Measurements from ENCODE around the gene IDUA.
"Not testable (repeated sequence)": the region's sequence is repeated elsewhere in the genome, so short reads cannot be mapped to it uniquely, and the experiment has no call there.

IDUA gene

DNA sequence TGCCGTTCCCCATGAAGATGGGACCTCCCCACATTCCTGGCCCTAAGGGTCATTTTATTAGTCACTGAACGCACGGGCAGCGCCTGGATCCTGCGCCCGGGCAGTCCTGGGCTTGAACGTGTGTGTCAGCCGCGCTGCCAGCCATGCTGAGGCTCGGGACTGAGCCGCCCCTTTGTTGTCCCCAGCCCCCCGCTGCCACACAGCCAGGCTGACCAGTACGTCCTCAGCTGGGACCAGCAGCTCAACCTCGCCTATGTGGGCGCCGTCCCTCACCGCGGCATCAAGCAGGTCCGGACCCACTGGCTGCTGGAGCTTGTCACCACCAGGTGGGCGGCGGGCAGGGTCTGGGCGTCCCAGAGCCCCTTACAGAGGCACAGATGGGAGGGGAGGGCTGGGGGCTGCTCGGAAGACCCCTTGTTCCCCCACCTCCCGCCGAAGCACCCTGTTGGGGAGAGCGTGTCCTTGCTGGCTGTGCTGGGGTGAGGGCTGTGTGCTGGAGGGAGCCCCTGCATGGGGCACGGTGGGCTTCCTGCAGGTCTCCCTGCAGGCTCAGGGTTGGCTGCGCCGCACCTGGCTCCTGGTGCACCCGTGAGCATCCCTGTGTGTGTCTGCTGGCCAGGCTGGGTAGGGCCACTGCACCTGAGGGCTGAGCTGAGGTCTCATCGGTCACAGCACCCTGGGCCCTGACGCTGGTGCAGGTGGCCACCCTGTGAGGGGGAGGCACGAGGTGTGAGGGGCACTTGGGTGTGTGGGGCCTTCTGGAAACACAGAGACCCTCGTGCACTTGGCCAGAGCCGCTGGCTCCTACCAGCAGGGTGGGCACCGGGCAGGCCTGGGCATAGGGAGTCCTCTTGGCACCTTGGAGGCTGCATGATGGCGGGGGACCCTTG lies 1.0 kb downstream of the IDUA start:
- DNase-seq (ENCODE audit: low read depth): peak; percentile 37

- DNase-seq (ENCODE audit: low read depth): no peak
Measured at GRCh38 chr4:988726-989721, 2.2 kb downstream of the IDUA start.

- DNase-seq (ENCODE audit: low read depth): no peak
Measured at GRCh38 chr4:989722-990471, 3.1 kb downstream of the IDUA start.

DNA sequence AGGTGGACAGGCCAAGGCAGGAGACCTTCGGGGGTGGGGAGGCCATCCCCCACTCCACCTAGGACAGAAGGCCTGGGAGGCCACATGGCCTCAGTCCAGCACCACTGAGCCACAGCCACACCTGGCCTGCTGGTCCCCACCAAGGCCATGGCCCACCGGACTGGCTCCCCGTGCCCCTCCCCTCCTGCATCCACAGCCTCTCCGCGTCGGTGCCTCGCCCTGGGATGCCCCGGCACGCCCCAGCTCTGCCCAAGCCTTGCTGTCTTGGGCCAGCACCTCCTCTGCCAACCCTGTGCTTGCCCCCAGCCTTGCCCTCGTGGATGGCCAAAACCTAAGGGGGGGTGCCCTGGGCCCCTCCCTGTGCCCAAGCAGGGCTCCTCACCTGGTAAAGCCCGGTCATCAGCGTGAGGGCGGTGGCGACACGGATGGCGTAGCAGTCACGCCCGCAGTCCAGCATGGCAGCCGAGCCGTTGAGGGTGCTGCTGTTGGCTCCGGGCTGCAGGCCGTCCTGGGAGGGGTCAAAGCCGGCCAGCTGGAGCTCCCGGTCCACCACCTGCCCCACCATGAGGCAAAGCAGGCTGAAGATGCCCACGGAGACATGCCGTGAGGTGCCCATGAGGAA lies 4.0 kb downstream of the IDUA start:
- no peak for DNase-seq (ENCODE audit: low read depth)

- no peak for DNase-seq (ENCODE audit: low read depth)
Measured at GRCh38 chr4:991451-992296, 4.8 kb downstream of the IDUA start.

DNA sequence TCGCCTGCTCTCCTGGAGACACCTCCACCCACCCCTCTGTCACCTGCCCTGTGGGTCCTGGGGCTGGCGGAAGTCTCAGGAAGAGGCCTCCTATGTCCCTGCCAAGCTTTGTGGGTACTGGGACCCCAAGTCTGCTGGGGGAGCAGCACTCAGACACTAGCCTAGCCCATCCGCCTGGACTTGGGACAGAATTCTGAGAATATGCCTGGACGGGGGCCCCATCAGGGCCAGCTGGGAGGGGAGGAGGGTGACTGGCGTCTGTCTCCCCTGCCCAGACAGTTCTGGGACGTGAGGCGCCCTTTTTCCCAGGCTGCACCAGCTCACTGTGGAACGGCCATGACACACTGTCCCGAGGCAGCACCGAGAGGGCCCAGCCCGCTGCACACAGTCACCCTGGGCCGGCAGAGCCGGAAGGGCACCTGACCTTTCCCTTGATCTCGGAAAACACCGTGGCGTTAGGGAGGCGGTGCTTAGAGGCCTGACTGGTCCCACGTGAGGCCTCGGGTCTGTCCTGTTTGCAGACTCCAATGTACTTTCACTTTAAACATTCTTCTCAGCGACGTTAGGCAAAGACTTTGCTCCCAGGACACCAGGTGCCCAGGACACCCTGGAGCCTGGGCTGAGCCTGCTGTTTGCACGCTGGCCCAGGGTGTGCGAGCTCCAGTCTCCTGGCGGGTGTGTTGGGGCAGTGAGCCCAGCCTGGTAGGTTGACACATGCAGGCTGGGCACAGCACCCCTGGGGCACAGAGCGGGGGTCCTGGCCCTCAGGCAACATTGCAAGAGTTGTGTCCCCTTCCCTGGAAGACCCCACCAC lies 5.7 kb downstream of the IDUA start:
- DNase-seq (ENCODE audit: low read depth): no peak

- no peak for DNase-seq (ENCODE audit: low read depth)
Measured at GRCh38 chr4:993111-994029, 6.5 kb downstream of the IDUA start, which contains the start of gene SLC26A1. TSS of gene SLC26A1 (minus strand) at chr4:993404. CDS start at chr4:991703, 1,701 bp downstream.

DNA sequence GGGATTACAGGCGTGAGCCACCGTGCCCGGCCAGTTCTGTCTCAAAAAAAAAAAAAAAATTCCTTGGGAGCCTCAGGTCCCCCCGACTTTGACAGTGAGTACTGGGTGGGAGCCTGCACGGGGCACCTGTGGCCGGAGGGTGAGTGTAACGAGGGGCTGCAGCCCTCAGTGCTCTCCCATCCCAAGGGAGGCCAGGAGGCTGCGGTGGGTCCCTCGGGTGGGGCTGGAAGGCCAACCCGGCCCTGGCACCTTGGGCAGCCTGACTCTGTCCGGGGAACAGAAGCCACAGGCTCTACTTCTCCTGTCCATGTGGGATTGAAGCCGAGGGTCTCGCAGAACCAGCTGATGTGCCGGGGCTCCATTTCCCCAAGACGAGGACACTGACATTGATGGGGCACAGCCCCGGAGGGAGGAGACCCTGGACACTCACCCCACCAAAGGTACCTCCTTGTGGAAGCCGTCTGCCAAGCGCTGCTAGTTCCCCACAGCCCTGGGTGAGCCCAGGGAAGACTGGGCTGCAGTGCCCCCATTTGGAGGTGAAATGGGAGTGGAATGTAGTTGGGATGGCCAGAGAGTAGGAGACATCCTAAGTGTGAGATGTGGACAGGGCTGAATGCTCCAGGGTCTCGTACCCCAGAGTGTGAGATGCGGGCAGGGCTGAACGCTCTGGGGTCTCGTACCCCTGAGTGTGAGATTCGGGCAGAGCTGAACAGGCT lies 8.6 kb downstream of the IDUA start:
- DNase-seq (ENCODE audit: low read depth): no peak

- no peak for DNase-seq (ENCODE audit: low read depth)
Measured at GRCh38 chr4:996030-996996, 9.5 kb downstream of the IDUA start.

DNA sequence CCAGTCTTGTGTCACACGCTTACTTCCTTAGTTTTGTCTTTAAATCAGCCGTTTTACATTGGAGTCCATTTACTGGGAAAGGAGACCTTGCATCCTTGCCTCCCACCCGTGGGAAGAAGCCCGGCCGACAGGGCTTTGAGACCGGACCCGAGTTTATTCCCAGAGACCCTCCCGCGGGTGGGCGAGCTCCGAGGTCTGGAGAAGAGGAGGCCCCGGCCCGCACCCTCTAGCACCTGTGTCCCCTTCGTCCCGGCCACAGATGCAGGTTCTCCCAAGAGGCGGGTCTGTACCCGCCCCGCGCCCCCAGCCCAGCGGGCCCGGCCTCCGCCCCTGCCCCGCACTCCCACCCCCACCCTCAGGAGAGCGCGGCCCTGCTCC lies 10.1 kb downstream of the IDUA start:
- DNase-seq (ENCODE audit: low read depth): no peak

- DNase-seq (ENCODE audit: low read depth): no peak
Measured at GRCh38 chr4:997375-998071, 10.7 kb downstream of the IDUA start.

DNA sequence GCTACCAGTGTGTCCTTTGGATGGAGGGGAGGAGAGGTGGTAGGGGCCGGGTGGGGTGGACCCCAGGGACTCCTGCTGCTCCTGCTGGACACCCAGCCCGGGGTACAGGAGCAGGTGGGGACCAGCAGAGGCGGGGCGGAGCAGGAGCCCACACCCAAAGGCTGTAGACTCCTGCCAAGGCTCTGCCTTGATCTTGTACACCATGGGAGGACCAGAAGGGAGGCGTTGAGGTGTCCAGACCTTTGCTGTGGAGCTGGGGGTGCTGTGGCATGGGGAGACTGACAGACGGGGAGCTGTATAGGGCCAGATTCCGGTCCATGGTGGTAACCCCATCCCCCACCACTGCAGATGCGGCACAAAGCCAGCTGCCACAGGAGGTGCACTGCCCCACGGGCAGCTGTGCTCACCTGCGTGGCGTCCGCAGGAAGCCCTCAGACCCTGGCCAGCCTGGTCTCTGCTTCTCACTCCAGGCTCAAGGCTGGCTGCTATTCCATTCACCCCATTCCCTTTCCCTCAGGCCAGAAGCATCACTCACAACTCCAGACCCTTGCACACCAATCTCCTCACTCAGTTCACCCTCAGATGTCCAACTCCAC lies 11.3 kb downstream of the IDUA start:
- DNase-seq (ENCODE audit: low read depth): no peak

- not testable (repeated sequence) for DNase-seq (ENCODE audit: low read depth)
Measured at GRCh38 chr4:999240-999863, 12.5 kb downstream of the IDUA start.

DNA sequence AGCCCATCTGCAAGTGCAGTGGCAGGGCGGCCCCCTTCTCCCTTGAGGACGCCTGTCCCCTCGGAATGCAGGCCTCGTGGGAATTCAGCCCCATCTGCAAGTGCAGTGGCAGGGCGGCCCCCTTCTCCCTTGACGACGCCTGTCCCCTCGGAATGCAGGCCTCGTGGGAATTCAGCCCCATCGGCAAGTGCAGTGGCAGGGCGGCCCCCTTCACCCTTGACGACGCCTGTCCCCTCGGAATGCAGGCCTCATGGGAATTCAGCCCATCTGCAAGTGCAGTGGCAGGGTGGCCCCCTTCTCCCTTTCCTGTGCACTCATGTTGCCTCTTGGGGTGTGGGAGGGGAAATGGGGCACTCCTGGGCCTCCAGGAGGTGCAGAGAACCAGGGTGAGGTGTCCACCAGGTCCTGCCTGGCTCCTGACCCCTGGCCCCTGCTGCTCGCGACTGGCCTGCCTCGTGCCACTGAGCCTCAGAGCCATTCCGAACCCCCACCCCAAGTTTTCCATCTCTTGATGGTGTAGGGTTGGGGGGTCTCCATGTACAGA lies 13.1 kb downstream of the IDUA start:
- no peak for DNase-seq (ENCODE audit: low read depth)

DNA sequence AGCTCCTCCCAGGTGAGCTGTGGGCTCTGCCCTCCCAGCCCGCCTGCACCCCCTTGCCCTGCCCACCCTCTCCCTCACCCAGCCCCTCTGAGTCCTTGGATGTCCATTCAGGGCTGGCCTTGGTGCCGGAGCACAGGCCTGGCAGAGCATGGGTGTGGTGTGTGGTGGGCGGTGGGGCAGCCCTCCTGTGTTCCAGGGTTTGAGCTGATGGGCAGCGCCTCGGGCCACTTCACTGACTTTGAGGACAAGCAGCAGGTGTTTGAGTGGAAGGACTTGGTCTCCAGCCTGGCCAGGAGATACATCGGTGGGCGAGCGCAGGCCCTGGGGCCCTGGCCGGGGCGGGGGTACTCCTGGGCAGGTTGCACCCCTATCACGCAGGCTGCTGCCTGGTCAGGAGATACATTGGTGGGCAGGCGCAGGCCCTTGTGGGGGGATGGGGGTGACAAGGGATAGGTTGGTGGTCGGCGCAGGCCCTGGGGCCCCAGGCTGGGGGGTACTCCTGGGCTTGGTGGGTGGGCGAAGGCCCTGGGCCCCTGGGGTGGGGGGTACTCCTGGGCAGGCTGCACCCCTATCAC lies 13.9 kb downstream of the IDUA start:
- DNase-seq (ENCODE audit: low read depth): no peak

Measured in fibroblast of gingiva (primary cell).